HepG2 (cell line): ENCODE measurements around the gene FOXJ2. TPM values are rescaled to one million over a fixed set of nuclear protein-coding genes. Genes with fewer than 3 reads are reported as not detected.

Experiments used
- ATAC-seq: fragments of 200-7000 bp; cut with Tn5 transposase; 3 replicates; pipeline ENCODE4 v1.9.1; 2020; ENCODE audit warnings: mild to moderate bottlenecking, moderate library complexity
- BruUV-seq: library from RNA; stranded (reverse); fragments of 400-500 nt; replicated peaks from 2 replicates; lab custom pipeline; 2021; lab: Mats Ljungman, UMichigan
- CTCF ChIA-PET: fragments of 300-600 bp; formaldehyde crosslinking; extraction: SDS; loops from one replicate; lab custom pipeline; 2021; ENCODE audit warnings: low total read pairs, inconsistent platforms, low intra/inter-chr PET ratio; lab: Yijun Ruan, JAX
- POLR2A ChIA-PET: fragments of 350-600 bp; sonication (Branson Sonifier 250); formaldehyde crosslinking; loops from one replicate; lab custom pipeline; 2020; ENCODE audit warnings: antibody characterized with exemption, inconsistent platforms; lab: Yijun Ruan, JAX
- DNase-seq: peaks from one replicate; pipeline ENCODE4 v3.0.0-alpha.2; 2015; ENCODE audit warnings: low spot score
- FAIRE-seq: peaks from 3 replicates; lab custom pipeline; 2011; peaks lifted over from hg19 to GRCh38; lab: Jason Lieb, UNC
- H2AFZ ChIP-seq: one replicate; pipeline ENCODE4 v1.6.1; 2011; ENCODE audit warnings: low read length, inconsistent platforms
- H3K27ac ChIP-seq: fragments of 300-600 bp; 3 replicates; pipeline ENCODE4 v1.8.0; 2011; ENCODE audit warnings: mixed run types, mild to moderate bottlenecking, mixed read lengths, low read length, inconsistent platforms; ENCODE audit not compliant: insufficient read depth; ENCODE audit errors: extremely low read length
- H3K27me3 ChIP-seq, 2 experiments: fragments of 200-600 bp in 1 of 2; 2 replicates in 1 of 2; 3 replicates in 1 of 2; pipeline versions ENCODE4 v1.6.0 to v1.8.0; 2011; ENCODE audit warnings: low read length in 2 of 2, mild to moderate bottlenecking in 2 of 2, moderate library complexity in 2 of 2, inconsistent platforms in 1 of 2; ENCODE audit not compliant: insufficient read depth in 2 of 2, control insufficient read depth in 1 of 2
- H3K36me3 ChIP-seq, 2 experiments: fragments of 200-600 bp in 1 of 2; replicated peaks in 1 of 2; 2 replicates in 1 of 2; 3 replicates in 1 of 2; pipeline versions ENCODE4 v1.5.1 to v1.8.0; 2011; ENCODE audit warnings: low read length in 2 of 2, inconsistent platforms in 1 of 2; ENCODE audit not compliant: insufficient read depth in 2 of 2, control insufficient read depth in 1 of 2
- H3K4me1 ChIP-seq: 2 replicates; pipeline ENCODE4 v1.5.1; 2012; ENCODE audit warnings: low read length, inconsistent platforms; ENCODE audit not compliant: insufficient read depth
- H3K4me2 ChIP-seq: 2 replicates; pipeline ENCODE4 v1.6.0; 2011; ENCODE audit warnings: low read depth, low read length, inconsistent platforms
- H3K4me3 ChIP-seq, 3 experiments: fragments of 200-600 bp in 1 of 3; sonication (generic), shearing (Covaris generic) in 1 of 3; replicated peaks in 1 of 3; 2 replicates each; pipeline ENCODE4 v1.5.1; 2011 to 2016; ENCODE audit warnings: low read length in 3 of 3, inconsistent platforms in 2 of 3, low read depth in 2 of 3, mild to moderate bottlenecking in 2 of 3, control low read depth in 1 of 3, mixed read lengths in 1 of 3; ENCODE audit not compliant: insufficient read depth in 1 of 3
- H3K79me2 ChIP-seq: one replicate; pipeline ENCODE4 v1.6.1; 2011; ENCODE audit warnings: low read length, inconsistent platforms; ENCODE audit not compliant: insufficient read depth
- H3K9ac ChIP-seq: 2 replicates; pipeline ENCODE4 v1.6.0; 2011; ENCODE audit warnings: mild to moderate bottlenecking, low read depth, low read length, inconsistent platforms; ENCODE audit not compliant: insufficient read depth
- H3K9me3 ChIP-seq: 2 replicates; pipeline ENCODE4 v1.5.1; 2012; ENCODE audit warnings: mild to moderate bottlenecking, low read length
- H4K20me1 ChIP-seq: 2 replicates; pipeline ENCODE4 v1.6.0; 2011; ENCODE audit warnings: inconsistent platforms, mild to moderate bottlenecking, low read length, moderate library complexity; ENCODE audit not compliant: insufficient read depth
- ARID2 ChIP-seq: sonication (generic); formaldehyde crosslinking; IDR thresholded peaks from 2 replicates; pipeline ENCODE4 v1.8.1; 2022; ENCODE audit warnings: mild to moderate bottlenecking, missing genetic modification reagents, borderline replicate concordance
- MTF2 ChIP-seq: sonication (generic); formaldehyde crosslinking; IDR thresholded peaks from 2 replicates; pipeline ENCODE4 v1.5.0; 2020; ENCODE audit warnings: missing genetic modification reagents, borderline replicate concordance
- ZNF12 ChIP-seq: sonication (generic); formaldehyde crosslinking; IDR thresholded peaks from 2 replicates; pipeline ENCODE4 v1.5.0; 2020; ENCODE audit warnings: missing genetic modification reagents
- ZNF136 ChIP-seq: sonication (generic); formaldehyde crosslinking; IDR thresholded peaks from 2 replicates; pipeline ENCODE4 v1.8.1; 2022; ENCODE audit warnings: low read depth, mild to moderate bottlenecking, moderate library complexity, missing genetic modification reagents
- ZNF709 ChIP-seq: sonication (generic); formaldehyde crosslinking; IDR thresholded peaks from 2 replicates; pipeline ENCODE4 v1.5.0; 2020; ENCODE audit warnings: mild to moderate bottlenecking, missing genetic modification reagents
- ZSCAN20 ChIP-seq: sonication (generic); formaldehyde crosslinking; IDR thresholded peaks from 2 replicates; pipeline ENCODE4 v1.4.0; 2020; ENCODE audit warnings: missing genetic modification reagents, mild to moderate bottlenecking, borderline replicate concordance
- WGBS: methylation state at CpG from one replicate; pipeline ENCODE4 v1.1.6; 2017; ENCODE audit warnings: low lambda C conversion rate; 5-methylcytosine and 5-hydroxymethylcytosine counted together
- in situ Hi-C: cut with HindIII; loops from 2 replicates; pipeline ENCODE4 v1.10.0; 2017; ENCODE audit warnings: low pct_unique_long_range_greater_than_20kb; ENCODE audit not compliant: extremely low pct_ligation_motif_present
- intact Hi-C: fragments of 100-400 bp; cut with micrococcal nuclease; formaldehyde crosslinking; loops from one replicate; pipeline ENCODE4 v1.10.0; 2022; ENCODE audit not compliant: unreplicated experiment
- polyA plus RNA-seq, 8 experiments: library from polyadenylated mRNA; depleted of rRNA in 3 of 8; stranded (reverse) in 7 of 8; unstranded in 1 of 8; fragments of >200 nt; fragmentation: Illumina TruSeq in 4 of 8; extraction: Trizol in 4 of 8; gene quantifications; 2 replicates each; pipeline versions ENCODE4 v1.2.1 to v1.2.3, GENCODE V29; 2011 to 2016; ENCODE audit warnings: low read depth in 4 of 8, missing spikeins in 1 of 8, mixed read lengths in 1 of 8; ENCODE audit not compliant: insufficient read depth in 1 of 8
- total RNA-seq, 5 experiments: library from RNA; depleted of rRNA; stranded (reverse); fragments of >200 nt; fragmentation: Illumina TruSeq; extraction: Trizol; gene quantifications; 2 replicates each; pipeline ENCODE4 v1.2.3, GENCODE V29; 2016; ENCODE audit warnings: low read depth in 1 of 5
- TF ChIP-seq, protein P1 (sequence below): sonication (generic); formaldehyde crosslinking; IDR thresholded peaks from 2 replicates; pipeline ENCODE4 v1.8.1; 2022; ENCODE audit warnings: mild to moderate bottlenecking, missing genetic modification reagents
- TF ChIP-seq, protein P2 (sequence below): sonication (generic); formaldehyde crosslinking; IDR thresholded peaks from 2 replicates; pipeline ENCODE4 v1.5.0; 2020; ENCODE audit warnings: missing genetic modification reagents
- TF ChIP-seq, protein P3 (sequence below): sonication (generic); formaldehyde crosslinking; IDR thresholded peaks from 2 replicates; pipeline ENCODE4 v1.8.0; 2022; ENCODE audit warnings: missing genetic modification reagents, low read depth, mild to moderate bottlenecking, borderline replicate concordance
- TF ChIP-seq, protein P4 (sequence below): sonication (generic); formaldehyde crosslinking; IDR thresholded peaks from 2 replicates; pipeline ENCODE4 v1.8.1; 2023; ENCODE audit warnings: missing genetic modification reagents, mild to moderate bottlenecking, borderline replicate concordance
- TF ChIP-seq, protein P5 (sequence below): sonication (generic); formaldehyde crosslinking; IDR thresholded peaks from 2 replicates; pipeline ENCODE4 v1.9.0; 2022; ENCODE audit warnings: low read depth, missing genetic modification reagents

Gene FOXJ2
- total and polyA plus RNA-seq, 2 of the 13 experiments (the other 11 are each of a cell fraction or from before 2014, with no cell fraction given) = 2.2 to 2.9 TPM

DNA sequence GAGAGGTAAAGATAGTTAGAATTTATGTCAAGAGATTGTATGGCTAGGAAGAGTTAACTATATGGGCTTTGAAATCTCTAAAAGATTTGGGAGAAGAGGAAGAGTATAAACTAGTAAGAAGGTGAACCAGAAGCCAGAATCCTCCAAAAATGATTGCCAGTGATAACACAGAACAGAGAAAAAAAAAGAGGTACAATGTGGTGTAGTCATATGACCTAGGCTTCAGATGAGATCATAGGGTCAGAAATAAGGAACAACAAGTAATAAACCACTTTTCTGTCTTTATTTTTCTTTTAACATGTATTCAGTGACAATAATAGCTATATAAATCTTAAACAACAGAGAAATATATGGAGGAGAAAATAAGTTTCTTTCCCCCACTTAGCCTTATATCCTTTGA is 47.6 kb downstream of the FOXJ2 start (continued):
- TF ChIP-seq, protein P1, sequence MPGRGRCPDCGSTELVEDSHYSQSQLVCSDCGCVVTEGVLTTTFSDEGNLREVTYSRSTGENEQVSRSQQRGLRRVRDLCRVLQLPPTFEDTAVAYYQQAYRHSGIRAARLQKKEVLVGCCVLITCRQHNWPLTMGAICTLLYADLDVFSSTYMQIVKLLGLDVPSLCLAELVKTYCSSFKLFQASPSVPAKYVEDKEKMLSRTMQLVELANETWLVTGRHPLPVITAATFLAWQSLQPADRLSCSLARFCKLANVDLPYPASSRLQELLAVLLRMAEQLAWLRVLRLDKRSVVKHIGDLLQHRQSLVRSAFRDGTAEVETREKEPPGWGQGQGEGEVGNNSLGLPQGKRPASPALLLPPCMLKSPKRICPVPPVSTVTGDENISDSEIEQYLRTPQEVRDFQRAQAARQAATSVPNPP (CRISPR knock-in tag) = no peak

DNA sequence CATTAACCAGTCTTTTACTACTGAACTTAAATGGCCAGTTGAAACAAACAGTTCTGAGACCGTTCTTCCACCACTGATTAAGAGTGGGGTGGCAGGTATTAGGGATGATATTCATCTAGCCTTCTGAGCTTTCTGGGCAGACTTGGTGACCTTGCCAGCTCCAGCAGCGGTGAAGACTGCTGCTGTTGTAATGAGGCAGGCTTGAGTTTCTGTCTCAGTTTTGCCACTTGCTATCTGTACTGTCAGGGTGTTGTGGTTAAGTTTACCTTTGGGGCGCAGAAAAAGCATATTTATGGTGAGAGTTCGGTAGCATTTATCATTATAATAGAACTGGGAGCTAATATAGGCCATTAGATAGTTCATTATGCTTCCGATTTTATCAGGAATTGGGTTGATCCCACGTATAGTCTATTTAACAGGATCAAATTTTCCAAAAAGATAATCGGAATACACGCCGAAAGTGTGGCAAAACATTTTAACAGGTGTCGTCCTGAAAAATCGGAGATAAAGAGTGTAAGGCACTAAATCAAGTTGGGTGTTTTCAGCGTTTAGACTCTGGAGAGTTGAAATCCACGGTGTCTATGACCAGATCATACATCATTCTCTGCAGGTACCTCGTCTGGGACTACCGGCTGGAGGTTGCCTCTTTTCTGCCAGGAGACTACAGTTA is 48.9 kb downstream of the FOXJ2 start:
- Histone ChIP-seq H3K4me2 (peak overlapping the region; percentile 82), H2AFZ (peak overlapping the region; percentile 64), H3K9ac (peak overlapping the region; percentile 81), H3K4me3 (peak overlapping the region; percentile 70 to 97 (median 78)), H3K27ac (peak overlapping the region; percentile 87), H3K27me3 (no peaks in the 10 kb centered on the region; a peak in 1 of 5 replicates), H3K9me3 (no peaks in the 10 kb centered on the region), H3K79me2 (peaks cover 29% of the 10 kb centered on the region), H3K4me1 (peaks cover 29% of the 10 kb centered on the region), H4K20me1 (no peaks in the 10 kb centered on the region), H3K36me3 (no peaks in the 10 kb centered on the region)
- CTCF ChIA-PET = no interaction called here
- DNase-seq = no peak
- in situ Hi-C loops (no loop called here), intact Hi-C loops (loop anchor here (1.0 to 5.0 kb wide), 2 partner anchors 35 to 49 kb away; partner anchors contain the start of gene FOXJ2)
- BruUV-seq = TSS peak; percentile 97
- no peak for FAIRE-seq
- POLR2A ChIA-PET = no interaction called here
- 0% methylated on average over 15 of the region's 15 CpGs for WGBS
- TF ChIP-seq MTF2 (CRISPR knock-in tag) (0 out of 2 replicates have a peak, but pooled peaks have one; percentile 15), ARID2 (CRISPR knock-in tag) (0 out of 2 replicates have a peak, but pooled peaks have one; percentile 9), ZNF709 (CRISPR knock-in tag) (0 out of 2 replicates have a peak, but pooled peaks have one; percentile 34), ZNF136 (CRISPR knock-in tag) (no peak), ZSCAN20 (no peak), ZNF12 (CRISPR knock-in tag) (no peak)
- TF ChIP-seq, protein P2, sequence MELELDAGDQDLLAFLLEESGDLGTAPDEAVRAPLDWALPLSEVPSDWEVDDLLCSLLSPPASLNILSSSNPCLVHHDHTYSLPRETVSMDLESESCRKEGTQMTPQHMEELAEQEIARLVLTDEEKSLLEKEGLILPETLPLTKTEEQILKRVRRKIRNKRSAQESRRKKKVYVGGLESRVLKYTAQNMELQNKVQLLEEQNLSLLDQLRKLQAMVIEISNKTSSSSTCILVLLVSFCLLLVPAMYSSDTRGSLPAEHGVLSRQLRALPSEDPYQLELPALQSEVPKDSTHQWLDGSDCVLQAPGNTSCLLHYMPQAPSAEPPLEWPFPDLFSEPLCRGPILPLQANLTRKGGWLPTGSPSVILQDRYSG = 0 out of 2 replicates have a peak, but pooled peaks have one; percentile 7
- TF ChIP-seq, protein P3, sequence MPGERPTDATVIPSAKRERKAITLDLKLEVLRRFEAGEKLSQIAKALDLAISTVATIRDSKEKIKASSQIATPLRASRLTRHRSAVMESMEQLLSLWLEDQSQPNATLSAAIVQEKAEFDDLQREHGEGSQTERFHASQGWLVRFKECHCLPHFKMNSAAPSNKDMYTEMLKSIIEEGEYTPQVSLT (CRISPR knock-in tag) = no peak
- TF ChIP-seq, protein P4, sequence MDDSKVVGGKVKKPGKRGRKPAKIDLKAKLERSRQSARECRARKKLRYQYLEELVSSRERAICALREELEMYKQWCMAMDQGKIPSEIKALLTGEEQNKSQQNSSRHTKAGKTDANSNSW = no peak
- TF ChIP-seq, protein P5, sequence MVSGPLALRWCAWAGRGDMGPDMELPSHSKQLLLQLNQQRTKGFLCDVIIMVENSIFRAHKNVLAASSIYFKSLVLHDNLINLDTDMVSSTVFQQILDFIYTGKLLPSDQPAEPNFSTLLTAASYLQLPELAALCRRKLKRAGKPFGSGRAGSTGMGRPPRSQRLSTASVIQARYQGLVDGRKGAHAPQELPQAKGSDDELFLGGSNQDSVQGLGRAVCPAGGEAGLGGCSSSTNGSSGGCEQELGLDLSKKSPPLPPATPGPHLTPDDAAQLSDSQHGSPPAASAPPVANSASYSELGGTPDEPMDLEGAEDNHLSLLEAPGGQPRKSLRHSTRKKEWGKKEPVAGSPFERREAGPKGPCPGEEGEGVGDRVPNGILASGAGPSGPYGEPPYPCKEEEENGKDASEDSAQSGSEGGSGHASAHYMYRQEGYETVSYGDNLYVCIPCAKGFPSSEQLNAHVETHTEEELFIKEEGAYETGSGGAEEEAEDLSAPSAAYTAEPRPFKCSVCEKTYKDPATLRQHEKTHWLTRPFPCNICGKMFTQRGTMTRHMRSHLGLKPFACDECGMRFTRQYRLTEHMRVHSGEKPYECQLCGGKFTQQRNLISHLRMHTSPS (CRISPR knock-in tag) = no peak
- peak; percentile 35 for ATAC-seq
